Neural cell (in vitro differentiated cells): ENCODE measurements around the gene SYCE3. TPM values are rescaled to one million over a fixed set of nuclear protein-coding genes. Genes with fewer than 3 reads are reported as not detected.

ENCODE experiments used
- H2AFZ ChIP-seq: fragments of 200-600, 300-800 bp; sonication (generic), shearing (Covaris generic); 2 replicates; pipeline ENCODE4 v1.6.0; 2014; ENCODE audit warnings: low read depth, mild to moderate bottlenecking, antibody characterized with exemption, low read length, moderate library complexity
- H3F3A ChIP-seq: fragments of 200-600 bp; shearing (Covaris generic); 2 replicates; pipeline ENCODE4 v1.6.1; 2016; ENCODE audit warnings: mild to moderate bottlenecking, moderate library complexity, mixed read lengths, antibody characterized with exemption, low read length; ENCODE audit not compliant: insufficient read depth, poor library complexity, severe bottlenecking
- H3K27ac ChIP-seq: fragments of 200-600, 300-800 bp; sonication (generic), shearing (Covaris generic); 2 replicates; pipeline ENCODE4 v1.5.1; 2014; ENCODE audit warnings: mild to moderate bottlenecking, low read length, moderate library complexity
- H3K27me3 ChIP-seq: fragments of 300-800, 200-600 bp; sonication (generic), shearing (Covaris generic); 2 replicates; pipeline ENCODE4 v1.6.0; 2014; ENCODE audit warnings: mild to moderate bottlenecking, low read depth, low read length, moderate library complexity; ENCODE audit not compliant: insufficient read depth
- H3K36me3 ChIP-seq: fragments of 300-800, 200-600 bp; sonication (generic), shearing (Covaris generic); 2 replicates; pipeline ENCODE4 v1.5.1; 2014; ENCODE audit warnings: mild to moderate bottlenecking, antibody characterized with exemption, low read length, moderate library complexity; ENCODE audit not compliant: insufficient read depth
- H3K4me2 ChIP-seq: fragments of 300-800, 200-600 bp; sonication (generic), shearing (Covaris generic); 2 replicates; pipeline ENCODE4 v1.6.0; 2014; ENCODE audit warnings: mild to moderate bottlenecking, low read length
- H3K4me3 ChIP-seq: fragments of 300-800, 200-600 bp; sonication (generic), shearing (Covaris generic); 2 replicates; pipeline ENCODE4 v1.5.1; 2014; ENCODE audit warnings: mild to moderate bottlenecking, low read length, moderate library complexity
- H3K79me2 ChIP-seq: fragments of 200-600 bp; shearing (Covaris generic); replicated peaks from 2 replicates; pipeline ENCODE4 v1.6.0; 2014; ENCODE audit warnings: mild to moderate bottlenecking, low read length, moderate library complexity; ENCODE audit not compliant: insufficient read depth
- H3K9ac ChIP-seq: fragments of 300-800, 200-600 bp; sonication (generic), shearing (Covaris generic); 2 replicates; pipeline ENCODE4 v1.6.1; 2016; ENCODE audit warnings: mild to moderate bottlenecking, low read length, mixed read lengths
- H3K9me2 ChIP-seq: fragments of 200-600 bp; shearing (Covaris generic); 2 replicates; pipeline ENCODE4 v1.6.1; 2016; ENCODE audit warnings: mild to moderate bottlenecking, low read length, mixed read lengths; ENCODE audit not compliant: insufficient read depth
- H3K9me3 ChIP-seq: fragments of 200-600, 300-800 bp; sonication (generic), shearing (Covaris generic); 2 replicates; pipeline ENCODE4 v1.6.1; 2016; ENCODE audit warnings: mild to moderate bottlenecking, mixed run types, low read length, moderate library complexity, mixed read lengths
- H4K20me1 ChIP-seq: fragments of 200-600 bp; shearing (Covaris generic); 2 replicates; pipeline ENCODE4 v1.6.1; 2016; ENCODE audit warnings: mild to moderate bottlenecking, mixed run types; ENCODE audit not compliant: insufficient read depth
- EP300 ChIP-seq: fragments of 450-650 bp; conservative IDR thresholded peaks from 2 replicates; pipeline ENCODE4 v1.6.1; 2014; ENCODE audit warnings: antibody characterized with exemption, mild to moderate bottlenecking, moderate library complexity; ENCODE audit not compliant: poor library complexity, severe bottlenecking
- EZH2 ChIP-seq: fragments of 200-600, 300-800 bp; shearing (Covaris generic), sonication (generic); IDR thresholded peaks from 2 replicates; pipeline ENCODE4 v1.6.1; 2014; ENCODE audit warnings: antibody characterized with exemption, low read length, borderline replicate concordance, mild to moderate bottlenecking; ENCODE audit not compliant: insufficient read depth, poor library complexity, severe bottlenecking
- MXI1 ChIP-seq: fragments of 450-650 bp; conservative IDR thresholded peaks from 2 replicates; pipeline ENCODE4 v1.6.1; 2014; ENCODE audit warnings: antibody characterized with exemption, mild to moderate bottlenecking; ENCODE audit not compliant: poor library complexity, severe bottlenecking
- POLR2AphosphoS5 ChIP-seq: IDR thresholded peaks from 2 replicates; pipeline ENCODE4 v1.6.1; 2012
- RAD21 ChIP-seq: fragments of 450-650 bp; conservative IDR thresholded peaks from 2 replicates; pipeline ENCODE4 v1.6.1; 2014; ENCODE audit warnings: antibody characterized with exemption, mild to moderate bottlenecking, moderate library complexity
- SMC3 ChIP-seq: fragments of 450-650 bp; conservative IDR thresholded peaks from 2 replicates; pipeline ENCODE4 v1.6.1; 2014; ENCODE audit warnings: antibody characterized with exemption, mild to moderate bottlenecking, moderate library complexity; ENCODE audit not compliant: poor library complexity
- TAF1 ChIP-seq: IDR thresholded peaks from 2 replicates; pipeline ENCODE4 v1.6.1; 2012; ENCODE audit warnings: low read depth
- polyA plus RNA-seq: library from polyadenylated mRNA; depleted of rRNA; stranded (reverse); fragments of >200 nt; gene quantifications from 2 replicates; pipeline ENCODE4 v1.2.3, GENCODE V29; 2014
- TF ChIP-seq, protein P1 (sequence below): fragments of 450-650 bp; IDR thresholded peaks from 2 replicates; pipeline ENCODE4 v1.5.1; 2014; ENCODE audit warnings: antibody characterized with exemption, mild to moderate bottlenecking, moderate library complexity; ENCODE audit not compliant: poor library complexity, severe bottlenecking
- TF ChIP-seq, protein P2 (sequence below): IDR thresholded peaks from 2 replicates; pipeline ENCODE4 v1.6.1; 2012; ENCODE audit warnings: borderline replicate concordance

The SYCE3 gene
- polyA plus RNA-seq, 1 donor from 2014 or later, result not detected

DNA sequence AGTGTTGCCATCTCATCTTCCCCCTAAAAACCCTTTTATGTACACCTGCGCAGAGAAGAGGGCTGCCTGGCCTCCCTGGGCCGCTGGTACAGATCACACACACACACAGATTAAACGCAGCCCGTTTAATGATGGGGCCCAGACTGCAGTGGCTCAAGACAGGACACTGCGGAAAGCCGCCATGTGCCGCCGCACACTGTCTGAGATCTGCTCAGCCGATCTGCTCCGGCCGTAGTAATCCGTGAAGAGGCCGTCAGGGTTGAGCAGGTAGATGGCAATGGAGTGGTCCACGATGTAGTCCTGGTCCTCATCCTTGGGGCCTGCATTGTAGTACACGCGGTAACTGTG is 39.3 kb downstream of the SYCE3 start:
- Histone ChIP-seq H2AFZ (no peak overlapping the region), H3K4me3 (no peak overlapping the region), H3F3A (no peaks in the 10 kb centered on the region), H3K27me3 (no peaks in the 10 kb centered on the region), H3K4me2 (no peak overlapping the region), H3K79me2 (no peaks in the 10 kb centered on the region), H3K9ac (no peak overlapping the region), H3K36me3 (no peaks in the 10 kb centered on the region), H3K9me2 (no peaks in the 10 kb centered on the region), H3K9me3 (no peaks in the 10 kb centered on the region), H3K27ac (no peak overlapping the region), H4K20me1 (no peaks in the 10 kb centered on the region)
- TF ChIP-seq EP300 (no peak), EZH2 (no peak), RAD21 (no peak), TAF1 (no peak), SMC3 (no peak)
- TF ChIP-seq, protein P1, sequence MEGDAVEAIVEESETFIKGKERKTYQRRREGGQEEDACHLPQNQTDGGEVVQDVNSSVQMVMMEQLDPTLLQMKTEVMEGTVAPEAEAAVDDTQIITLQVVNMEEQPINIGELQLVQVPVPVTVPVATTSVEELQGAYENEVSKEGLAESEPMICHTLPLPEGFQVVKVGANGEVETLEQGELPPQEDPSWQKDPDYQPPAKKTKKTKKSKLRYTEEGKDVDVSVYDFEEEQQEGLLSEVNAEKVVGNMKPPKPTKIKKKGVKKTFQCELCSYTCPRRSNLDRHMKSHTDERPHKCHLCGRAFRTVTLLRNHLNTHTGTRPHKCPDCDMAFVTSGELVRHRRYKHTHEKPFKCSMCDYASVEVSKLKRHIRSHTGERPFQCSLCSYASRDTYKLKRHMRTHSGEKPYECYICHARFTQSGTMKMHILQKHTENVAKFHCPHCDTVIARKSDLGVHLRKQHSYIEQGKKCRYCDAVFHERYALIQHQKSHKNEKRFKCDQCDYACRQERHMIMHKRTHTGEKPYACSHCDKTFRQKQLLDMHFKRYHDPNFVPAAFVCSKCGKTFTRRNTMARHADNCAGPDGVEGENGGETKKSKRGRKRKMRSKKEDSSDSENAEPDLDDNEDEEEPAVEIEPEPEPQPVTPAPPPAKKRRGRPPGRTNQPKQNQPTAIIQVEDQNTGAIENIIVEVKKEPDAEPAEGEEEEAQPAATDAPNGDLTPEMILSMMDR, result no peak

- Histone ChIP-seq H3F3A (no peaks in the 10 kb centered on the region), H3K9me2 (no peaks in the 10 kb centered on the region), H3K4me2 (no peak overlapping the region), H3K4me3 (no peak overlapping the region), H2AFZ (no peak overlapping the region), H3K9me3 (no peaks in the 10 kb centered on the region), H3K79me2 (no peaks in the 10 kb centered on the region), H4K20me1 (no peaks in the 10 kb centered on the region), H3K27me3 (no peaks in the 10 kb centered on the region), H3K27ac (no peak overlapping the region), H3K36me3 (no peaks in the 10 kb centered on the region), H3K9ac (no peak overlapping the region)
- no peak for TF ChIP-seq RAD21
Measured at GRCh38 chr22:50522806-50523438, 39.8 kb downstream of the SYCE3 start.

- no peaks in the 10 kb centered on the region for H3F3A ChIP-seq
- H3K9me3 ChIP-seq, result no peaks in the 10 kb centered on the region
- no peak overlapping the region for H3K27ac ChIP-seq
- no peaks in the 10 kb centered on the region for H3K9me2 ChIP-seq
- TF ChIP-seq, protein P2, sequence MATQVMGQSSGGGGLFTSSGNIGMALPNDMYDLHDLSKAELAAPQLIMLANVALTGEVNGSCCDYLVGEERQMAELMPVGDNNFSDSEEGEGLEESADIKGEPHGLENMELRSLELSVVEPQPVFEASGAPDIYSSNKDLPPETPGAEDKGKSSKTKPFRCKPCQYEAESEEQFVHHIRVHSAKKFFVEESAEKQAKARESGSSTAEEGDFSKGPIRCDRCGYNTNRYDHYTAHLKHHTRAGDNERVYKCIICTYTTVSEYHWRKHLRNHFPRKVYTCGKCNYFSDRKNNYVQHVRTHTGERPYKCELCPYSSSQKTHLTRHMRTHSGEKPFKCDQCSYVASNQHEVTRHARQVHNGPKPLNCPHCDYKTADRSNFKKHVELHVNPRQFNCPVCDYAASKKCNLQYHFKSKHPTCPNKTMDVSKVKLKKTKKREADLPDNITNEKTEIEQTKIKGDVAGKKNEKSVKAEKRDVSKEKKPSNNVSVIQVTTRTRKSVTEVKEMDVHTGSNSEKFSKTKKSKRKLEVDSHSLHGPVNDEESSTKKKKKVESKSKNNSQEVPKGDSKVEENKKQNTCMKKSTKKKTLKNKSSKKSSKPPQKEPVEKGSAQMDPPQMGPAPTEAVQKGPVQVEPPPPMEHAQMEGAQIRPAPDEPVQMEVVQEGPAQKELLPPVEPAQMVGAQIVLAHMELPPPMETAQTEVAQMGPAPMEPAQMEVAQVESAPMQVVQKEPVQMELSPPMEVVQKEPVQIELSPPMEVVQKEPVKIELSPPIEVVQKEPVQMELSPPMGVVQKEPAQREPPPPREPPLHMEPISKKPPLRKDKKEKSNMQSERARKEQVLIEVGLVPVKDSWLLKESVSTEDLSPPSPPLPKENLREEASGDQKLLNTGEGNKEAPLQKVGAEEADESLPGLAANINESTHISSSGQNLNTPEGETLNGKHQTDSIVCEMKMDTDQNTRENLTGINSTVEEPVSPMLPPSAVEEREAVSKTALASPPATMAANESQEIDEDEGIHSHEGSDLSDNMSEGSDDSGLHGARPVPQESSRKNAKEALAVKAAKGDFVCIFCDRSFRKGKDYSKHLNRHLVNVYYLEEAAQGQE, result no peak
- no peak for TF ChIP-seq EZH2
- no peak for TF ChIP-seq MXI1
- no peak for TF ChIP-seq EP300
- TF ChIP-seq, protein P1, result no peak
- TF ChIP-seq SMC3, result no peak
- TF ChIP-seq TAF1, result no peak
- no peak for TF ChIP-seq RAD21
- no peak for TF ChIP-seq POLR2AphosphoS5
- no peaks in the 10 kb centered on the region for H4K20me1 ChIP-seq
- H3K4me2 ChIP-seq, result no peak overlapping the region
- no peaks in the 10 kb centered on the region for H3K36me3 ChIP-seq
- no peak overlapping the region for H3K9ac ChIP-seq
- no peak overlapping the region for H2AFZ ChIP-seq
- no peaks in the 10 kb centered on the region for H3K27me3 ChIP-seq
- no peaks in the 10 kb centered on the region for H3K79me2 ChIP-seq
- H3K4me3 ChIP-seq, result no peak overlapping the region
Measured at GRCh38 chr22:50522208-50522805, 40.4 kb downstream of the SYCE3 start.
